HEK293T (cell line): Measurements from ENCODE around the gene TNFRSF9.

Source experiments
- ARNT ChIP-seq: fragments of 450-650 bp; IDR thresholded peaks from 2 replicates; pipeline ENCODE4 v1.6.1; 2017; ENCODE audit warnings: mild to moderate bottlenecking
- ELF4 ChIP-seq: fragments of 450-650 bp; IDR thresholded peaks from 2 replicates; pipeline ENCODE4 v1.6.1; 2017; ENCODE audit warnings: antibody characterized with exemption
- FOXA1 ChIP-seq: fragments of 450-650 bp; IDR thresholded peaks from 2 replicates; pipeline ENCODE4 v1.6.1; 2016; ENCODE audit warnings: mild to moderate bottlenecking
- FOXK2 ChIP-seq: fragments of 450-650 bp; IDR thresholded peaks from 2 replicates; pipeline ENCODE4 v1.6.1; 2016; ENCODE audit warnings: mild to moderate bottlenecking
- FOXM1 ChIP-seq: fragments of 450-650 bp; IDR thresholded peaks from 2 replicates; pipeline ENCODE4 v1.6.1; 2017; ENCODE audit warnings: mild to moderate bottlenecking, borderline replicate concordance
- LEF1 ChIP-seq: fragments of 450-650 bp; IDR thresholded peaks from 2 replicates; pipeline ENCODE4 v1.6.1; 2017; ENCODE audit warnings: mild to moderate bottlenecking, borderline replicate concordance
- SUZ12 ChIP-seq: fragments of 450-650 bp; IDR thresholded peaks from 2 replicates; pipeline ENCODE4 v1.6.1; 2016; ENCODE audit warnings: mild to moderate bottlenecking
- TARDBP ChIP-seq: fragments of 450-650 bp; IDR thresholded peaks from 2 replicates; pipeline ENCODE4 v1.6.1; 2016

- no peak for TF ChIP-seq SUZ12
- TF ChIP-seq ELF4: no peak
- TF ChIP-seq ARNT: no peak
- TF ChIP-seq LEF1: no peak
- TF ChIP-seq TARDBP: no peak
- TF ChIP-seq FOXA1: no peak
- no peak for TF ChIP-seq FOXM1
- no peak for TF ChIP-seq FOXK2
Measured at GRCh38 chr1:7921796-7922195, 18.8 kb downstream of the TNFRSF9 start.
